Epithelial cell of esophagus (primary cell): Measurements from ENCODE around the gene MTARC1.
A peak's percentile ranks its signal among the peaks of the same experiment; 100 is the strongest.

ENCODE experiments used
- DNase-seq: peaks from one replicate; pipeline ENCODE4 v3.0.0; 2010; ENCODE audit warnings: low read depth
- H3K4me3 ChIP-seq: 2 replicates; pipeline ENCODE4 v1.5.1; 2011; ENCODE audit warnings: mild to moderate bottlenecking, low read length, control low read depth
- TF ChIP-seq, protein P1 (sequence below): IDR thresholded peaks from 2 replicates; pipeline ENCODE4 v1.5.1; 2011; ENCODE audit warnings: low read depth, mild to moderate bottlenecking, low read length, control low read depth, inconsistent platforms; ENCODE audit not compliant: insufficient read depth; ENCODE audit errors: missing control alignments

MTARC1 gene

DNA sequence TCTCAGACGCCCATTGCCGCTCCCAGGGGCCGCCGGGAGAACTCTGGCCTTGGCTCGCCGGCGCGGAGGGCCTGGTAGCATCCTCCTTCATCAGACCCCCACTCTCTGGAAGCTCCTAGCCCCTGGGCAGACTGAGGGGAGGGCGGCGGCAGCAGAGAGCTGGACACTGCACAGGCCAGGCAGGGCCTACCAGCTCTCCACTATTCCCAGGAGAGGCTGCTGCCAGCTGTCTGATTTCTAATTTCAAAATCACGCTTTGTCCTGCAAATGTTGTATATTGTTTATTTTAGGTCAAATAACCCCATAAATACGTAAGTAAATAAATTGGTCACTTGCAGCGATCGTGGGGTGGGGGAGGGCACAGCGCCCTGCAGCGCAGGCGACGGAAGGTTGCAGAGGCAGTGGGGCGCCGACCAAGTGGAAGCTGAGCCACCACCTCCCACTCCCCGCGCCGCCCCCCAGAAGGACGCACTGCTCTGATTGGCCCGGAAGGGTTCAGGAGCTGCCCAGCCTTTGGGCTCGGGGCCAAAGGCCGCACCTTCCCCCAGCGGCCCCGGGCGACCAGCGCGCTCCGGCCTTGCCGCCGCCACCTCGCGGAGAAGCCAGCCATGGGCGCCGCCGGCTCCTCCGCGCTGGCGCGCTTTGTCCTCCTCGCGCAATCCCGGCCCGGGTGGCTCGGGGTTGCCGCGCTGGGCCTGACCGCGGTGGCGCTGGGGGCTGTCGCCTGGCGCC is at the start of gene MTARC1:
TSS of gene MTARC1 (plus strand) at position 577 of the 732 bp plus-strand sequence. CDS start at position 609, 32 bp downstream.
- peak within 1 kb of the TSS; percentile 58 for H3K4me3 ChIP-seq
- TF ChIP-seq, protein P1, sequence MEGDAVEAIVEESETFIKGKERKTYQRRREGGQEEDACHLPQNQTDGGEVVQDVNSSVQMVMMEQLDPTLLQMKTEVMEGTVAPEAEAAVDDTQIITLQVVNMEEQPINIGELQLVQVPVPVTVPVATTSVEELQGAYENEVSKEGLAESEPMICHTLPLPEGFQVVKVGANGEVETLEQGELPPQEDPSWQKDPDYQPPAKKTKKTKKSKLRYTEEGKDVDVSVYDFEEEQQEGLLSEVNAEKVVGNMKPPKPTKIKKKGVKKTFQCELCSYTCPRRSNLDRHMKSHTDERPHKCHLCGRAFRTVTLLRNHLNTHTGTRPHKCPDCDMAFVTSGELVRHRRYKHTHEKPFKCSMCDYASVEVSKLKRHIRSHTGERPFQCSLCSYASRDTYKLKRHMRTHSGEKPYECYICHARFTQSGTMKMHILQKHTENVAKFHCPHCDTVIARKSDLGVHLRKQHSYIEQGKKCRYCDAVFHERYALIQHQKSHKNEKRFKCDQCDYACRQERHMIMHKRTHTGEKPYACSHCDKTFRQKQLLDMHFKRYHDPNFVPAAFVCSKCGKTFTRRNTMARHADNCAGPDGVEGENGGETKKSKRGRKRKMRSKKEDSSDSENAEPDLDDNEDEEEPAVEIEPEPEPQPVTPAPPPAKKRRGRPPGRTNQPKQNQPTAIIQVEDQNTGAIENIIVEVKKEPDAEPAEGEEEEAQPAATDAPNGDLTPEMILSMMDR, result no peak
- peak; percentile 51 for DNase-seq

DNA sequence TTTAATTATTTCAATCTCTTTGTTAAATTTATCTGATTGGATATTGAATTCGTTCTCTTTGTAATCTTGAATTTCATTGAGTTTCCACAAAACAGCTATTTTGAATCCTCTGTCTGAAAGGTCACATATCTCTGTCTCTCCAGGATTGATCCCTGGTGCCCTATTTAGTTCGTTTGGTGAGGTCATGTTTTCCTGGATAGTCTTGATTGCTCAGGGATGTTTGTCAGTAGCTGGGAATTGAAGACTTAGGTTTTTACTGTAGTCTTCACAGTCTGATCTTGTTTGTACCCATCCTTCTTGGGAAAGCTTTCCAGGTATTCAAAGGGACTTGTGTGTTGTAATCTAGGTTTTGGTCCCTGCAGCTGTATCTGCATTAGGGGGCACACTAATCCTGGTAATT is 45.4 kb upstream of the MTARC1 start:
- H3K4me3 ChIP-seq, result no peak overlapping the region
- TF ChIP-seq, protein P1, result no peak
- no peak for DNase-seq

DNA sequence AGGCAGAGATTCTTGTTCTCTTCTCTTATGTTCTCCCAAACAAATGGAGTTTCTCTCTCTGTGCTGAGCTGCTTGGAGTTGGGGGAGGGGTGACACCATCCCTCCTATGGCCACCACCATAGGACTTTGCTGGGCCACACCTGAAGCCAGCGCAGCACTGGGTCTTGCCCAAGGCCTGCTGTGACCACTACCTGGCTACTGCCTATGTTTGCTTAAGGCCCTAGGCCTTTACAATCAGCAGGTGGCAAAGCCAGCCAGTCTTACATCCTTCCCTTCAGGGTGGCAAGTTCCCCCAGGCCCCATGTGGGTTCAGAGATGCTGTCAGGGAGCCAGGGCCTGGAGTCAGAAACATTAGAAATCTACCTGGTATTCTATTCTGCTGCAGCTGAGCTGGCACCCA is 44.9 kb upstream of the MTARC1 start:
- H3K4me3 ChIP-seq, result no peak overlapping the region
- TF ChIP-seq, protein P1, result no peak
- no peak for DNase-seq

DNA sequence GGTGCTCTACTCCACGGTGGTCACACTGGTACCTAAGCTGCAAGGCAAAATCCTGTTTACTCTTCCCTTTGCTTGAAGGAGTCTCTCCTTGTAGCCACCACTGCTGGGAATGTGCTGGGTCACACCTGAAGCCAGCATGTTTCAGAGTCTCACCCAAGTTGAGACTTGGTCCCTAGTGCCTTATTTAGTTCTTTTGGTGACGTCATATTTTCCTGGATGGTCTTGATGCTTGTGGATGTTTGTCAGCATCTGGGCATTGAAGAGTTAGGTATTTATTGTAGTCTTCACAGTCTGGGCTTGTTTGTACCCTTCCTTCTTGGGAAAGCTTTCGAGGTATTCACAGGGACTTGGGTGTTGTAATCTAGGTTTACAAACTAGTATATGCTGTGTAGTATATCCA is 44.2 kb upstream of the MTARC1 start:
- no peak for DNase-seq
- no peak overlapping the region for H3K4me3 ChIP-seq
- TF ChIP-seq, protein P1, result no peak

DNA sequence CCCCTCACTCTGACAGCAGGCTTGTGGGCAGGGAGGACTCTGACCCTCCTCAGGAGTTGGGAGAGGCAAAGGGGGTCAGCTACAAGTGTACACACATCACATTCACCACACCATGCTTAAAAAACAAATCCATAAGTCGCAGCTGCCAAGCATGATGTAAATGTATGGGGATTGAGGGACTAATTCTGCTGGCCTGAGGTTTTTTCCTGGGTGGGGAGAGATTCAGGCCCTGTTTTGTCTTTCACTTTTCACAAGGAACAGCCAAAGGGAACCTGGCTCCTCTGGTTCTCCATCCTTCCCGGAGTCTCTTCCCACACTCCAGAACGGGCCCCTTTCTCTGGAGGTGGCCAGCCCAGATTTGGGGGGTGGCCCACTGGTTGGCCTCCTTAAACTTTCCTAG is 39.9 kb upstream of the MTARC1 start:
- TF ChIP-seq, protein P1, result no peak
- DNase-seq, result no peak

DNA sequence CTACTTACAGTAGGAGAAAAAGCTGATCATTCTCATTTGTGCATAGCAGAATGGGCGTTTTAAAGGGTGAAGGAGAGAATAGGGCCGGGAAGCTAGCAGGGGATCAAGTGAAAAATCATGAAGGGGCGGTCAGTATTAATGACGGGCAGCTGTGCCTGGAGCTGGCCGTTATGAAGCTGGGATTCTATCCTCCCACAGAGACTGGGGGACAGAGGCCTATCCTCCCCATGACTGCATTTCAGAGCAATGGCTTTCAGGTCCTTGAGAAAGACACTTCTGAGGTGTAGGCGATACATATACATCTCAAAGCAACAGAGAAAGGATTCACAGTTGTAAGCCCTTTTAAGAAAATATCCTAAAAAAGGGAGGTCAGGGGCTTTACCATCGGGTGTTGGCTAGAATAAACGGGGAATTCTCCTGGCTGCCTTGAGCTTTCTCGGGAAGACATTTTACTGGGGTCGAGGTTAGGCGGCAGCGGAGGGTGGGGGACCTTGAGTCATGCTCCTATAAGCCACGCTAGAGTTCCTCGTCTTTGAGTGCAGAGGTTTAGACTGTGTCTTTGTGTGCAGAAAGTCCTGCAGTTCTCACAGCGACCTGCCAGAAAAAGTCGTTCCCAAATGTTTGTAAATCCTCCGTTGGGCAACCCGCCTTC is 39.1 kb upstream of the MTARC1 start:
- H3K4me3 ChIP-seq, result peak overlapping the region; percentile 62
- TF ChIP-seq, protein P1, result no peak
- DNase-seq, result no peak

More for the DNA sequence above, 39.9 kb upstream of the MTARC1 start:
- no peak overlapping the region for H3K4me3 ChIP-seq
